Mononuclear cell (primary cell): ENCODE results near the gene RELCH. TPM values are rescaled to one million over a fixed set of nuclear protein-coding genes. Genes with fewer than 3 reads are reported as not detected.

ENCODE experiments used
- H3K27me3 ChIP-seq: 2 replicates; pipeline ENCODE4 v1.6.0; 2011; ENCODE audit warnings: low read length, control low read depth; ENCODE audit not compliant: insufficient read depth
- H3K4me1 ChIP-seq: 2 replicates; pipeline ENCODE4 v1.5.1; 2011; ENCODE audit warnings: mild to moderate bottlenecking, low read length, control low read depth; ENCODE audit not compliant: insufficient read depth
- H3K4me3 ChIP-seq: 2 replicates; pipeline ENCODE4 v1.5.1; 2011; ENCODE audit warnings: mild to moderate bottlenecking, low read length, moderate library complexity
- H3K9me3 ChIP-seq: 2 replicates; pipeline ENCODE4 v1.5.1; 2011; ENCODE audit warnings: low read depth, mild to moderate bottlenecking, control low read depth, low read length
- total RNA-seq: library from RNA; depleted of rRNA; stranded (reverse); fragments of >200 nt; gene quantifications from one replicate; pipeline ENCODE4 v1.2.3, GENCODE V29; 2012

The RELCH gene
- total RNA-seq, 1 donor: 53.3 TPM

DNA sequence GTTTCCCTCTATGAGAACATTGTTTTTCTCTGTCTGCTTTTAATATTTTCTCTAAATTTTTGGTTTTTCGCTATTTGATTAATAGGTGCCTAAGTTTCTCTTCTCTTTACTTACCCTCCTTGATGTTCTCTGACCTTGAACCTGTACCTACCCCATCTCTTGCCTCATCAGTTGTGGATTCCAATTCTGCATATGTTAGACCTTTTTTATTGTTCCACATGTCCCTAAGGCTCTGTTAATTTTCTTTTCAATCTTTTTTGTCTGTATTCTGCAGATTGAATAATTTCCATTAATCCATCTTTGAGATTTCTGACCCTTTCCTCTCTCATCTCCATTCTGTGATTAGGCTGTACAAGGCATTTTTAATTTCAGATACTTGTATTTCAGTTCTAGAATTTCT lies 23.1 kb downstream of the RELCH start:
- Histone ChIP-seq H3K27me3 (no peaks in the 10 kb centered on the region), H3K4me1 (peaks cover 11% of the 10 kb centered on the region), H3K4me3 (no peak overlapping the region), H3K9me3 (no peaks in the 10 kb centered on the region)

- H3K4me1 ChIP-seq: peaks cover 11% of the 10 kb centered on the region
- H3K4me3 ChIP-seq: no peak overlapping the region
- no peaks in the 10 kb centered on the region for H3K9me3 ChIP-seq
- H3K27me3 ChIP-seq: no peaks in the 10 kb centered on the region
These were observed 24.3 kb downstream of the RELCH start for GRCh38 chr18:62211325-62211828.

DNA sequence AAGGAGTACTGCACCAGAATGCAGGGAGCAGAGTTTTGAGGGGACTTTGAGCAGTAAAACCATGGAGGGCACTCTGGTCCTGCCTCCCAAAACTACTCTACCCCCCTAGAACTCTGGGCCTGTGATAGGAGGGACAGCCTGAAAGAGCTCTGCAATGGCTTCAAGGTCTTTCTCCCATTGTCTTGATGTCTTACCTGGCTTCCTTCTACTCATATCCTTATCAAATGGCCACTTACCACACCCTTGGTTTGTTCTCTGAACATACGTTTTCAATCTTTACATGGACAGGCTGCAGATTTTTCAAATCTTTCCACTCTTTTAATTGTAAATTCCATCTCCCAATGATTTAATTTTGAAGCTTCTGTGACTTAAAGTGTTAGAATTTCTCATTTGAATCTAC lies 27.7 kb downstream of the RELCH start:
- H3K27me3 ChIP-seq: no peaks in the 10 kb centered on the region

DNA sequence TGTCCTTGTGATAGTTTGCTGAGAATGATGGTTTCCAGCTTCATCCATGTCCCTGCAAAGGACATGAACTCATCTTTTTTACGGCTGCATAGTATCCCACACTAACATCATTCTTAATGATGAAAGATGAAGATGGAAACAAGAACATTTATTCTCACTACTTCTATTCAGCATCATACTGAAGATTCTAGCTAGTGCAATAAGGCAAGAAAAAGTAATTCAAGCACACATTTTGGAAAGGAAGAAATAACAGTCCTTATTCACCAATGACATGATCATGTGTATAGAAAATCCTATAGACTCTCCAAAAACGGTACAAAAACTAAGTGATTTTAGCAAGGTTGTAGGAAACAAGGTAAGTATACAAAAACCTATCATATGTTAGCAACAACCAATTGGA lies 37.2 kb downstream of the RELCH start:
- H3K4me3 ChIP-seq: no peak overlapping the region
- no peaks in the 10 kb centered on the region for H3K27me3 ChIP-seq
- peaks cover 8% of the 10 kb centered on the region for H3K9me3 ChIP-seq
- no peaks in the 10 kb centered on the region for H3K4me1 ChIP-seq

More for the DNA sequence above, 27.7 kb downstream of the RELCH start:
- Histone ChIP-seq H3K9me3 (no peaks in the 10 kb centered on the region), H3K4me3 (no peak overlapping the region), H3K4me1 (no peaks in the 10 kb centered on the region)

DNA sequence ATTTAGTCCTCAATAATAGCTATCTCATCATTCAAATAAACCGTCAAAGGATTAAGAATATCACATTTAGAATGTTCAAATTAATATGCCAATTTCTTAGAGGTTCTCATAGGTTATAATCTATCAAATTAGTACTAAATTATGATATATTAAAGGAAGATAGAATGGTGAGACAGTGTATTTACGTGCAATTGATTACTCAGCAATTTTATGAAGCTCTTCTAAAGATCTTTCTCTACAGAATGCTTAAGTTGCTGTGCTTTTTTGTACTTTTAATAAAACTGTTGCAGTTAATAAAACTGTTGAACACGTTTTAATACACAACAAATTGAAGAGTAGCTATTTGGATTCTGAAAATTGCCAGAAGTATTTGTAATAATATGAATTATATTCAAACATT lies 39.0 kb downstream of the RELCH start:
- H3K4me1 ChIP-seq: no peaks in the 10 kb centered on the region
- peaks cover 8% of the 10 kb centered on the region for H3K9me3 ChIP-seq
- no peak overlapping the region for H3K4me3 ChIP-seq
- H3K27me3 ChIP-seq: no peaks in the 10 kb centered on the region

GRCh38 chr18:62236252-62236651 lies 49.2 kb downstream of the RELCH start:
- Histone ChIP-seq H3K4me3 (no peak overlapping the region), H3K4me1 (no peaks in the 10 kb centered on the region), H3K9me3 (no peaks in the 10 kb centered on the region), H3K27me3 (no peaks in the 10 kb centered on the region)

DNA sequence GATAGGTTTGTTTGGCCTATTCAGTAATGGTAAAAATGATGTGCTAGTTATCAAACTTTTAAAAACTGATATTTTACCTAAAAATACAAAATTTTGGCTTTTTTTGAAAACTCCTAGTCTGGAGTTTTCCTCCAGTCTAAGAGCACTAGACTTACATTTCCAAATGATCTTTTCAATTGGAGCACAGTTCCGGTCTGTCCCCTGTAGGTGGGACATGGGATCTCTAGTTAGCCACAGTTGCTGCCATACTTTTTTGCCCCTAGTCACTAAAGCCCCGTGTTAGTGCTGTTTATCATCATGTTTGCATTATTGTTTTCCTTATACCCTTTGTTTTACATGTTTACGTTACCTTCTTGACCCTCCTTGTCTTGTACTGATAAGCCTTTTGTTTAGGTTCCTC lies 52.4 kb downstream of the RELCH start:
- no peak overlapping the region for H3K4me3 ChIP-seq
- H3K27me3 ChIP-seq: no peaks in the 10 kb centered on the region
- no peaks in the 10 kb centered on the region for H3K4me1 ChIP-seq
- no peaks in the 10 kb centered on the region for H3K9me3 ChIP-seq

DNA sequence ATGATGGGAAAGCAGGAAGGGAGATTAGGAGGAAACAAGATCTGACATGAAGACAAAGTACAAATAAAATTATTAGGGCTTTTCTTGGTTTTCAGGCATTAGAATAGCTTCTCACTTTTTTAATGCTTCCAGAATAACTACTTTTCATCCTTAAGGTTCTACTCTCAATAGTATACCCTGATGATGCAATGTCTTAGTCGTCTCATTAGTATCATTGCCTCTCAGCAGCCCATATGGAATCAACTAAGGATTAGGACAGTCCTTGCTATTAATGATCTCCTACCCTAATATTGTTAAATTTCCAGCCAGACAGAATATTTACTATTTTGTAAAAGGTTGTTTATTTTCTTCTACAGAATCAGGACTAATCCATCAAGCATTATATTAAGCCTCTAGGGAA lies 55.9 kb downstream of the RELCH start:
- Histone ChIP-seq H3K4me1 (no peaks in the 10 kb centered on the region), H3K27me3 (no peaks in the 10 kb centered on the region), H3K4me3 (no peak overlapping the region), H3K9me3 (no peaks in the 10 kb centered on the region)

GRCh38 chr18:62245177-62245576 lies 58.1 kb downstream of the RELCH start:
- Histone ChIP-seq H3K27me3 (no peaks in the 10 kb centered on the region), H3K4me3 (no peak overlapping the region), H3K4me1 (no peaks in the 10 kb centered on the region), H3K9me3 (no peaks in the 10 kb centered on the region)

GRCh38 chr18:62245699-62246098 lies 58.6 kb downstream of the RELCH start:
- H3K4me1 ChIP-seq: no peaks in the 10 kb centered on the region
- no peaks in the 10 kb centered on the region for H3K27me3 ChIP-seq
- H3K4me3 ChIP-seq: no peak overlapping the region
- no peaks in the 10 kb centered on the region for H3K9me3 ChIP-seq

DNA sequence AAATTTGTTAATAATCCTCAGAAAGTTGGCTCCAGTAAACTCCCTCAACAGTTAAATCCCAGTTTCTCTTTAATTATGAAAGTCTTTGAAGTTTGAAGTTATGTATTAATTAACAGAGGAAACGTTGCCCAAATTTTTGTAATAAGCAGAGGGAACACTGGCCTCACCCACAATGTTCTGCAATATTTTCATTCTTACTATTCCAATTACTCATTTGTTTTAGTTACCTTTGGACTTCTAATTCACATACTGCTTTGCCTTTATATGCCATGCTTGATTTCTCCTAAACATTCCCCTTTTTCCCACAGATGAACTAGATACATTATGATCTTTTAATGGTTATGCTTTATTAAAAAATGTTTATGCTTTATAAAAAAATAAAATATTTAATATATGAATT lies 61.3 kb downstream of the RELCH start:
- no peak overlapping the region for H3K4me3 ChIP-seq
- H3K4me1 ChIP-seq: no peaks in the 10 kb centered on the region
- H3K9me3 ChIP-seq: no peaks in the 10 kb centered on the region
- H3K27me3 ChIP-seq: no peaks in the 10 kb centered on the region

- no peak overlapping the region for H3K4me3 ChIP-seq
- no peaks in the 10 kb centered on the region for H3K9me3 ChIP-seq
- no peaks in the 10 kb centered on the region for H3K27me3 ChIP-seq
- no peaks in the 10 kb centered on the region for H3K4me1 ChIP-seq
These were observed 62.5 kb downstream of the RELCH start for GRCh38 chr18:62249478-62250097.

DNA sequence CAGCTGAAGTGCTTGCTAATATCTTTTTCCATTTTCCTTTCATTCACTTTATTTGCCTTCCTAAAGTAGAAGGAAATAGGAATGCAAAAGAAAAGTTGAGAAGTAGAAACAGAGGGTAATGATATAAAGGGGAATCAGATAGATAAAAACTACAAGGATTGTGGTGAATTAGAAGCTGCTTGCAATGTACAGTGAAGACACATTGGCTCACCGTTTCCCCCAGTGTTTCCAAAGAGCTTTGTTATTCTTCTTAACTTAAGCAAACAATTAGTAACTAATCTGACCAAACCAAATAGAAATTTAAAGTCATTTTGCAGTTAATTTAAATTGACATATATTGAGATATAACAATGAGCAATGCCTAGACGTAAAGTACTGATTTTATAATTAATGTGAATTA lies 63.4 kb downstream of the RELCH start:
- no peaks in the 10 kb centered on the region for H3K4me1 ChIP-seq
- H3K4me3 ChIP-seq: no peak overlapping the region

DNA sequence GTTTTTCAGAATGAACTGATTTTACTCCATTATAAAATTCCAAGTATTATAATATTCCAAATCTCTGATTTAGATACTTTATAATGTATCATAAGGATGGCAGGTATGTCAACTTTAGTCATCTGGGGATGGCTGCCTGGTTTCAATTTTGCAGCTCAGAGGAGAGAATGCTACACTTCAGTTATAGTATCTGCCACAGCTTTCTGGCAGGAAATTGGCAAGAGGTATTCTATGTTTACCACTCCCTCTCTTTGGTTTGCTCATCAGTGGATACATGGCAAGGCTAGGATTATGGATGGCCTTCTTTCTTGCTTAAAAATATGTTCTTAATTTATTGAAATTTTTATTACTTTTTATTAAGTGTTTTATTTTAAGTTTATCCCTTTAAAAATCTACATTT lies 71.0 kb downstream of the RELCH start:
- Histone ChIP-seq H3K4me1 (no peaks in the 10 kb centered on the region), H3K4me3 (no peak overlapping the region), H3K27me3 (no peaks in the 10 kb centered on the region), H3K9me3 (no peaks in the 10 kb centered on the region)

More for the DNA sequence above, 63.4 kb downstream of the RELCH start:
- Histone ChIP-seq H3K27me3 (no peaks in the 10 kb centered on the region), H3K9me3 (no peaks in the 10 kb centered on the region)

DNA sequence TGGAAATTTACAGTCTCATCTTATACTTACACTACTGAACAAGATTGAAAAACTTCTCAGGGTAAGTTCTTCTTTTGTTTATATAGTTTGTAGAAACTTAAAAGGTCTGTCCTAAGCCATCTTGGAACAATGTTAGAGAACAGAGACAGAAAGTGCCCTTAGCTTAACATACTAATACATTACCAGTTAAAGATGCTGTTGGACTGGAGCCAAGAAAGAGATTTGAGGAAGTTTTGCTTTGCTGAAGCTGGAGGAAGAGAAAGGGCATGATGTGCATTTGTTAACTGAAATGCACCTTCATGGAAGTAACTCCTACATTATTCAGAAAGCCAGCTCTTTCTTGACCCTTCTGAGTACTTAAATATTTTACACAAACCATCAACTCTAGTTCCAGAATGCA lies 71.6 kb downstream of the RELCH start:
- no peaks in the 10 kb centered on the region for H3K9me3 ChIP-seq
- H3K27me3 ChIP-seq: no peaks in the 10 kb centered on the region
- no peak overlapping the region for H3K4me3 ChIP-seq
- H3K4me1 ChIP-seq: no peaks in the 10 kb centered on the region

GRCh38 chr18:62262061-62262460 lies 75.0 kb downstream of the RELCH start:
- Histone ChIP-seq H3K4me3 (no peak overlapping the region), H3K4me1 (no peaks in the 10 kb centered on the region), H3K9me3 (no peaks in the 10 kb centered on the region), H3K27me3 (no peaks in the 10 kb centered on the region)
